HG03045 (cell line): ENCODE results near the gene XYLT1.

ENCODE experiments used
- ATAC-seq: cut with Tn5 transposase; IDR thresholded peaks from one replicate; pipeline ENCODE4 v1.9.1; 2021; ENCODE audit warnings: mild to moderate bottlenecking, moderate library complexity; ENCODE audit not compliant: unreplicated experiment

The XYLT1 gene

DNA sequence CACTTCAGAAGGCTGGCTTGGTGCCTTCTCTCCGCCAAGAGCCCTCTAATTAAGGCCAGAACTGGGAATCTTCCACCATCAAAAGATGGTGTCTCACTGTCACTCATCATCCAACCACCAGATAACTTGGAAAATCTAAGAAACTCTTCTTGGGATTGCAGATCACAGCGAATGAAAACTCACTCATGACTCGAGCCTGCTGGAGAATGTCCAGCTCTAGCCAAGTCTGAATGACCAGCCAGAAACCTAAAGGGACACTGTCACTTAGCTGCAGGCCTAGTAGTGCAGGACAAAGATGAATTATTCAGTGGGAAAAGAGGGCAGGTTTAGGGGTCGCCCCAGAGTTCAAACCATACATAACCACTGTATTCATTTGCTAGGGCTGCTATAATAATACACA lies 107.8 kb downstream of the XYLT1 start:
- no peak for ATAC-seq

DNA sequence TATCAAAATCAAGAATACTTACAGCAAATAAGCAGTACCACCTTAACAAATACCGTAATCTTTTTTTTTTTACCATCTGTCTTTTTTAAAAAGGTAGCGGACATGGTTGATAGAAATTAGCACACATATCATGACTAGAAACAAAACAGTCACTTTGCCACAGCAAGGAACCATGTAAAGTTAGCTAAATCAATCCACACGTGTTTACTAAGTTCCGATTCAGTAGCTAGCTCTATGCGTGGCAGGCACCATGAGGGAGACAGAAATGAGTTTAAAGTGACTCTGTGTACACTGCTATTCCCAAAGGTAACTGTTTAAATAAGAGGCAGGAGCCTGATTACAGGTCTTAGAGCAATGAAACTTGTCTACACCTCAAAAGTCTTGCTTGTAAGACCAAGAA lies 108.6 kb downstream of the XYLT1 start:
- no peak for ATAC-seq

DNA sequence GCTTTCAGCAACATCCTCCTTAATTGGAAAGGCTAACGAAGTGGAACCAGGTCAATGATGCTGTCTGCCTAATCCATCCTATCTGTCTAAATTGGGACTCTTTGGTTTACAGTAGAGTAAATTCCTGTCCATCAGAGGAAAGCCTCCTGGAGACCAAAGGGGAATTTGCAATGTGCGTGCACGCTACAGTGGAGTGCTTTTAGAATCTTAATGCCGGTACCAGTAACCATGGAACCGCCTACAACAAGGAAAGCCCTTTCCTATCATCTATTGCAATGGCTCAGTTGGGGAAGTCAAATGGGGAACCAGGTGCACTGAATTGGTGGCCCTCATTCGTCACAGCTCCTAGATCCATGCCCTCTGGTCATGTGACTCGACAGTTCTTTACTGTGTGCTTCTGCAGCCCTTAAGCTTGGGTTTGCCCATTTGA lies 110.1 kb downstream of the XYLT1 start:
- ATAC-seq, result no peak

- no peak for ATAC-seq
These were observed 110.9 kb downstream of the XYLT1 start for GRCh38 chr16:17359788-17360390.

DNA sequence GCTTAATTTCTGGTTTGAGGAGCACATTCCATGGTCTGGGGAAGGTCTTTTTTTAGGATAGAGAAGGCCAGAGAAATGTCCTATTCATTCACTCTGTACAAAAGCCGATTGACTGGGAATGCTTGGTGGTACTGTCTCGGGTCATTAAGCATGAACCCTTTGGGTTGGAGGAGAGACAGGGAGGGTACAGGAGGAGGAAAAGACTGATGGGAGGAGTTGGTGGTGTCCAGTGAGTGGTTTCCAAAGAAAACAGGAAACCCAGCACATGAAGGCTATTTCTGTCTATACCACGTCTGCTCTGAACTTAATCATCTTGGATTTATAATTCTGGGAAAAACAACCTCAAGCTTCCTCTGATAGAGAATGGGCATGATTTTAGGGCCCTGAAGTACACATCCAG lies 111.9 kb downstream of the XYLT1 start:
- no peak for ATAC-seq

DNA sequence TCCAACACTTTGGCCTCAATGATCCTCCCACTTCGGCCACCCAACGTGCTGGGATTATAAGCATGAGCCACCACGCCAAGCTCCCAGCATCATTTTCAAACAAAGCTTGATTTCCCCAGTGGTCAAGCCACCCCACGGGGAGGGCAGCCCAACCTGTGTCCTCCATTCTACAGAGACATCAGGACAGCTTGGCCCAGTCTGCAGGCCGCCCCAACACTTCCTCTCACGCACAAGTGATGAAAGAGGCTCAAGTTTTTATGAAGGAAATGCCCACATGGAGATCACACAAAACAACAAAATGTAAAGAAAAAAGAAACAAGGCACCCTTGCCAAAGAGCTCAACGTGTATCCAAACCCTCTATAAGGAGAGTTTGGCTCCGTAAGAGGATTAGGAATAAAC lies 112.4 kb downstream of the XYLT1 start:
- no peak for ATAC-seq

DNA sequence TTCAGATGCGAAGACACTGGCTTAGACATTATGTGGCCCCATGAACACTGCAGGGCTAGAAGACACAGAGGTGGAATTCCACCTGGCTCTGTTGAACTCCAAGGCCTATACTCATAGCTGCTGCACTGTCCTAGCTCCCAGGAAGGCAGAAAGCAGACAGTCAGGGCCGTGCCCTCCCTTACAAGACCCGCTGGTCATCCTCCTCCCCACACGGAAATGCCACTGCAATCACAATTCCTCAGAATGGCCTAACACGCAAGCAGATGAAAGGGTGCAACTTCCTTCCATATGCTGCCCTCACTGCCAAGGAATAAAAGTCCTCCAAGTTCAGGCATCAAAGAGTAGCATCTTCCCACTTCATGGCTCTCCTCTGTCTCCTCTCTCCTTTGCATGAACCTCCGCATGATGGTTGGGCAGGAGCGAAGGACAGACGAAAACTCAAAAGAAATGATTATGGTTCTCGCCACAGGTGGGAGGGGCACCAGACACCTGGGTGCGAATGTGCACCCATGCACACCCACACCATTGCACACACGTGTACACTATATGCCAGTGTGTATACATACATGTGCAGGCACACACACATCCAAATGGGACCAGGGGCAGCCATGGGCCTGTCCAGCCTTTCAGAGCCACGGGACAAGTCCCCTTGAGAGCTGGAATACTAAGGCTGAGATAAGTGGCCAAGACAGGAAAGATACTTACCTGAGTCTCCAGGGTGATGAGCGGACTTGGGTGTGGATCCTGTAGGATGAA lies 113.3 kb downstream of the XYLT1 start:
- no peak for ATAC-seq

DNA sequence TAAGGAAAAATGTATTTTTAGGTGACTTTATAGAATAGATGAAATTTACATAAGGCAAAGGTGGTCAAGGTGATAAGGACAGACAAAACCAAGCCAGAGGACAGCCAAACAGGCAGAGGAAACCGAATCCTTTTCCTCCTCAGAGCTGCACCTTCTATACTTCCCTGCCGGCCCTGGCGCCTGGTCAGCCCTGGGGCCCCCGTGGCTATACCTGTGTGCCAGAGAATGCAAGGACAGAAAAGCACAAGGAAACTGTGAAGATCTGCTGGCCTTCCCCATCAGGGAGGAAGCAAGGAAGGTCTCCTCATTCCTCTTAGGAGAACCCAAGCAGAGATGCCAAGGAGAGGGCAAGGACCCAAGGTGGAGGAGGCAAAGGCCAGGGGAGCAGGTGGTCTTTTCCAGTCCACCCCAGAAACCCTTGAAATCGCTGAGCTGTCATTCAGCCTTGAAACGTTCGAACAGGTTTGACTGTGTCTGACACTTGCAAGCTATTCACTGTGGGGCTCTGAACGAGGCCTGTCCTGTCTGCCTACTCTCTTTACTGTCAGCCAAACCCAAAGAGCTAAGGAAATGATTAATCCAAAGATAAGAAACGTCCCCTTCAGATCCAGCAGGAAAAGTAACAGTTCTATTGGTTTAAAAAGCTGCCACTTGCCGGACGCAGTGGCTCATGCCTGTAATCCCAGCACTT lies 114.4 kb downstream of the XYLT1 start:
- ATAC-seq, result no peak

DNA sequence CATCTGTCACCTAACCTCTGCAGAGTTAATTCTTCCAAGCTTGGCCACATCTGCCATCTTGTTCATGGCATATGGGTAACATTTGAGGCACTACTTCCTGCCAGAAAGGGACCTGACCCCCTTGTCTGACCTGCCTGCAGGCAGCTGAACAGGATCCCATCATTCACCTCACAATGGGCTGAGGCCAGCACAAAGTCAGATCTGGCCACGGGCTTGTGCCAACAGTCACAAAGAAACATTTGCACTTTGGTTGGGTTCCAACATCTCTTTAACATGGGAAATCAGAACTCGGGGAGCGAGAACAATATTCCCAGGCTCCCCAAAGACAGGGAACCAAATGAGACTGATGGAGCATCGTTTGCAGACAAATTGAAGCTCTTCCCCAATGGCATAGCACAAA lies 116.1 kb downstream of the XYLT1 start:
- ATAC-seq, result no peak

GRCh38 chr16:17354141-17354601 lies 116.6 kb downstream of the XYLT1 start:
- no peak for ATAC-seq

DNA sequence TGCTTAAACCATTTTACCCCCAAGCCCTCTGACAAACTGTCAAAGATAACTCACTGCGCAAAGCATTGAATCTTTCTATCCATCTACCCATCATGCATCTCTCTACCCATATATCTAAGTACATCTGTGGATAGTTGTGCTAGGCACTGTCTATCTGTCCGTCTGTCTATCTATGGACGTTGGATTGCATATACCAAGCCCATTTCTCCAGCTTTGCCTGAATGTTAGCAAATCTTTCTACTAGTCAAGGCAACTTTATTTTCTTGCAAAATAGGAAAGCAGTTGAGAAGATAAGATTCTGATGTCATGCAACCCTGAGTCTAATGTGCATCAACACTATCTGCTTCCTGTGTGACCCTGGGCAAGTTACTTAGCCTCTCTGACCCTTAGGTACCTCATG lies 117.2 kb downstream of the XYLT1 start:
- no peak for ATAC-seq

- no peak for ATAC-seq
These were observed 119.2 kb downstream of the XYLT1 start for GRCh38 chr16:17351441-17352035.

DNA sequence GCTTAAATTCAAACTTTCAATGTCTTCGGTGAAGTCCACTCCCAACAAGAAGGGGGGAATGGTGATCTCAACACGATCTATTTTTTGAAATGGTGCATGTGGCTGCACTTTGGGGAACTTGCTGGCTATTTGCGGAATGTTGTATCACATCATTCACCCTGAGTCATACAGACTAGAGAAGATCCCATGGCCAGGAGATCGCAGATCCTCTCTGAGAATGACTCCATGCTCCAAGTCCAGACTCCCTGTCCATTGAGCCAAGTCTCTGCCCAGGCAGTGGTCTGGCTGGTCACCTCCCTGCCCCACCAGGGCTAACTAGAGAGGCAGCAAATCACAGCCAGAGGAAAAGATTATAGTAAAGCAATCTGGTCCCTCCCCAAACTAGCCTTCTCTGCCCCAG lies 120.6 kb downstream of the XYLT1 start:
- ATAC-seq, result no peak

GRCh38 chr16:17348826-17349225 lies 121.9 kb downstream of the XYLT1 start:
- ATAC-seq, result no peak

GRCh38 chr16:17348042-17348783 lies 122.5 kb downstream of the XYLT1 start:
- ATAC-seq, result no peak

- ATAC-seq, result no peak
These were observed 123.1 kb downstream of the XYLT1 start for GRCh38 chr16:17347624-17348023.

DNA sequence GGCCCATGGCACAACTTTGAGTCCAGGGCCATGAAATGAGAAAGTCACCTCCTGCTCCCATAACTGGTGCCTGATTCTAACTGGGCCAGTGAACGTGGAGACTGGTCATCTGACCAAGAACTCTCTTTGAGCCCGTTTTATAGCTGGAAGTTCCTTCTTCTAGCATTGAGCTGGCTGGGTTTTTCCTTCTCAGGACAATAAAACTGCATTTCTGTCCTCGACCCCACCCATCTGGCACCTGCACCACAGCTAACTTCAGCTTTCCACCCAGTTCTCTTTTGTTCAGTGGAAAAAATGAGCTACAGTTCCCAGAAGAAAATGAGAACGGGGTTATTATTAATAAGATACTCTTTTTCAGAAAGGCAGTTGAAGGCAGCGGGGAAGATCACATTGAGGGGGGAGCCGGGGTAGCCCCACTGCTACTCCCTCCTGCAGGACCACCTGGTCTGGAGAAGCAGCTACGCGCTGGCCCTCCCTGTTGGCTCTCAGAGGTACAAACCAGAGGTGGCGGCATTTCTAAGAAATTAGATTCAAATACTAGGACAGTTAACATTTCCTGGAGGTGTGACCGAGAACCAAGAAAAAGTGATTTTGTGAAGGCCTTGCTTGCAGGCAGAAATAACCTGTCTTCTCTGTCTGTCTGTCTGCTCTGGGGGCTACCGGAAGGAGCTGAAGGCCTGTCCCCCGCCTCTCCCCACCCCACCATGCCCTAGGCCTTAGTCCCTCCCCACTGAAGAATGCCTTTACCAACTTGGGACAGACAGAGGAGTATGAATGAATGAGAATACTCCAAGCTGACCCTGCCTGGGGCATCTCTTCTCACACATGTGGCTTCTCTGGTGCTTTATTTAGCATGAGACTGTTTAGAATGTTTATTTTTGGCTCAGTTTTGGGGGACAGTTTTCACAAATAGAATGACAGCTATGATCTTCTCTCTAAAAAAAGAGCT lies 123.9 kb downstream of the XYLT1 start:
- ATAC-seq, result no peak

DNA sequence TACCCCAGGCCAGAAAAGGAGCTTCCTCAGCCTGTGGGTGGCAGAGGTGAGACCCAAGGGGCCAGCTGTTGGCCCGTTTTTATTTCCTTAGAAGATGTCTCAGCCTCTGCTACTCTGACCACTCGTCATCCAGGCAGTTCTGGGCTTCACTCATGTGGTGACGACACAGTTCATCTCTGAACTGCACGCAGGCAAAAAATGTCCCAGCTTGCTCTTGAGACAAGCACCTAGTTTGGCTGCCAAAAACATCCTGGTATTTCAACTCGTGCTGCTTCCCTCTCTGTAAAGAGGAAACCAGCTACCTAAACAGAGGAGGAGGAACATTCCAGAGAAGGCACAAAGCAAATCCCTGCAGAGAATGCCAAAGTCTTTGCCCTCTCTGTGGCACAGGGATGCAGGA lies 125.7 kb downstream of the XYLT1 start:
- no peak for ATAC-seq

DNA sequence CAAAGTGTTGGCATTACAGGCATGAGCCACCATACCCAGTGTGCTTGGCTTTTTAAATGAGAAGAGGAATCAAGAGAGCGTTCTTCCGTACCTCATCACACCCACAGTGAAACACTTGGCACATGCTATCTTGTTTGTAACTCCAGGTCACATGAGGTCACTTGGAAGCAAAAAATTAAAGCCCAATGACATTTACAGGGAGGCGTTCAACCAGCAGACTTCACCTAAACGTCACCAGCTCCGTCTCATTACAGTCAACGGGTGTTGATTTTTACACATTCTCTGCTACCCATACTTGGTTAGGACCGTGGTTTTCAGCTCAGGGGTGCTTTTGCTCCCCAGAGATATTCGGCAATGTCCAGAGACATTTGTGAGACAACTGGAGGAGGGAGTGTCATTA lies 127.0 kb downstream of the XYLT1 start:
- ATAC-seq, result no peak

- ATAC-seq, result no peak
These were observed 127.7 kb downstream of the XYLT1 start for GRCh38 chr16:17343028-17343427.
